Mesenchymal stem cell (in vitro differentiated cells and primary cell): Measurements from ENCODE around the gene VGLL3.
"Not testable (repeated sequence)": the region's sequence is repeated elsewhere in the genome, so short reads cannot be mapped to it uniquely, and the experiment has no call there.

ENCODE experiments used
- DNase-seq: peaks from one replicate; pipeline ENCODE4 v3.0.0-alpha.2; 2013
- H2AFZ ChIP-seq: one replicate; pipeline ENCODE4 v1.6.1; 2013; ENCODE audit warnings: low read depth, mild to moderate bottlenecking, control low read depth, inconsistent platforms, low read length, moderate library complexity
- H2AK5ac ChIP-seq: 2 replicates; pipeline ENCODE4 v1.6.1; 2013; ENCODE audit warnings: low read length, moderate library complexity, mild to moderate bottlenecking, inconsistent platforms; ENCODE audit not compliant: severe bottlenecking
- H2BK120ac ChIP-seq: one replicate; pipeline ENCODE4 v1.6.1; 2013; ENCODE audit warnings: low read depth, mild to moderate bottlenecking, inconsistent platforms, low read length, moderate library complexity
- H2BK12ac ChIP-seq, 2 experiments: one replicate each; pipeline ENCODE4 v1.6.1; 2013; ENCODE audit warnings: inconsistent platforms in 2 of 2, low read length in 2 of 2, mild to moderate bottlenecking in 2 of 2, moderate library complexity in 2 of 2, control low read depth in 1 of 2
- H2BK15ac ChIP-seq: one replicate; pipeline ENCODE4 v1.6.1; 2013; ENCODE audit warnings: mild to moderate bottlenecking, low read depth, inconsistent platforms; ENCODE audit not compliant: poor library complexity, severe bottlenecking
- H2BK5ac ChIP-seq: 2 replicates; pipeline ENCODE4 v1.6.1; 2013; ENCODE audit warnings: low read depth, mild to moderate bottlenecking, low read length, control low read depth, inconsistent platforms; ENCODE audit not compliant: poor library complexity, severe bottlenecking
- H3K14ac ChIP-seq, 2 experiments: one replicate each; pipeline ENCODE4 v1.6.1; 2013; ENCODE audit warnings: inconsistent platforms in 2 of 2, low read length in 2 of 2, control low read depth in 1 of 2, mild to moderate bottlenecking in 1 of 2, moderate library complexity in 1 of 2
- H3K18ac ChIP-seq, 2 experiments: one replicate each; pipeline ENCODE4 v1.6.1; 2013; ENCODE audit warnings: inconsistent platforms in 2 of 2, low read length in 2 of 2, control low read depth in 1 of 2, low read depth in 1 of 2, mild to moderate bottlenecking in 1 of 2
- H3K23ac ChIP-seq, 2 experiments: one replicate each; pipeline ENCODE4 v1.6.1; 2013; ENCODE audit warnings: inconsistent platforms in 2 of 2, low read length in 2 of 2, mild to moderate bottlenecking in 2 of 2, moderate library complexity in 2 of 2, control low read depth in 1 of 2
- H3K27ac ChIP-seq: 2 replicates; pipeline ENCODE4 v1.5.1; 2013; ENCODE audit warnings: mild to moderate bottlenecking, moderate library complexity, low read length, control low read depth, inconsistent platforms; ENCODE audit not compliant: poor library complexity, severe bottlenecking
- H3K27me3 ChIP-seq, 2 experiments: 2 replicates each; pipeline versions ENCODE4 v1.6.1 to v1.7.0; 2013; ENCODE audit warnings: low read length in 2 of 2, mild to moderate bottlenecking in 2 of 2, moderate library complexity in 2 of 2, control low read depth in 1 of 2, inconsistent platforms in 1 of 2; ENCODE audit not compliant: control insufficient read depth in 1 of 2, insufficient read depth in 1 of 2
- H3K36me3 ChIP-seq, 2 experiments: 2 replicates each; pipeline versions ENCODE4 v1.6.1 to v1.7.0; 2013; ENCODE audit warnings: low read length in 2 of 2, control low read depth in 1 of 2, inconsistent platforms in 1 of 2, low read depth in 1 of 2, mild to moderate bottlenecking in 1 of 2; ENCODE audit not compliant: insufficient read depth in 2 of 2, control insufficient read depth in 1 of 2
- H3K4ac ChIP-seq, 2 experiments: one replicate each; pipeline ENCODE4 v1.6.1; 2013; ENCODE audit warnings: inconsistent platforms in 2 of 2, low read length in 2 of 2, mild to moderate bottlenecking in 2 of 2, moderate library complexity in 2 of 2, control low read depth in 1 of 2, low read depth in 1 of 2
- H3K4me1 ChIP-seq: 2 replicates; pipeline ENCODE4 v1.6.1; 2013; ENCODE audit warnings: low read depth, low read length, control low read depth; ENCODE audit not compliant: control insufficient read depth, insufficient read depth
- H3K4me2 ChIP-seq: 2 replicates; pipeline ENCODE4 v1.6.1; 2013; ENCODE audit warnings: low read length, mild to moderate bottlenecking, inconsistent platforms; ENCODE audit not compliant: poor library complexity, severe bottlenecking
- H3K4me3 ChIP-seq, 2 experiments: 2 replicates each; pipeline versions ENCODE4 v1.5.1 to v1.7.0; 2013; ENCODE audit warnings: low read length in 2 of 2, mild to moderate bottlenecking in 2 of 2, control low read depth in 1 of 2, low read depth in 1 of 2; ENCODE audit not compliant: insufficient read depth in 1 of 2
- H3K79me1 ChIP-seq: replicated peaks from 2 replicates; pipeline ENCODE4 v1.6.1; 2013; ENCODE audit warnings: mild to moderate bottlenecking, control low read depth, low read length, inconsistent platforms; ENCODE audit not compliant: poor library complexity, severe bottlenecking
- H3K9ac ChIP-seq: 2 replicates; pipeline ENCODE4 v1.7.0; 2013; ENCODE audit warnings: mild to moderate bottlenecking, low read length, moderate library complexity
- H3K9me3 ChIP-seq: 2 replicates; pipeline ENCODE4 v1.7.0; 2013; ENCODE audit warnings: mild to moderate bottlenecking, low read length; ENCODE audit not compliant: control insufficient read depth
- H4K8ac ChIP-seq: one replicate; pipeline ENCODE4 v1.6.1; 2013; ENCODE audit warnings: inconsistent platforms, mild to moderate bottlenecking, low read length, moderate library complexity
- H4K91ac ChIP-seq: one replicate; pipeline ENCODE4 v1.6.1; 2013; ENCODE audit warnings: mild to moderate bottlenecking, low read length, inconsistent platforms
- WGBS: methylation state at CpG from one replicate; pipeline ENCODE4 v1.1.7; 2013; ENCODE audit warnings: mixed read lengths; 5-methylcytosine and 5-hydroxymethylcytosine counted together

VGLL3 gene

DNA sequence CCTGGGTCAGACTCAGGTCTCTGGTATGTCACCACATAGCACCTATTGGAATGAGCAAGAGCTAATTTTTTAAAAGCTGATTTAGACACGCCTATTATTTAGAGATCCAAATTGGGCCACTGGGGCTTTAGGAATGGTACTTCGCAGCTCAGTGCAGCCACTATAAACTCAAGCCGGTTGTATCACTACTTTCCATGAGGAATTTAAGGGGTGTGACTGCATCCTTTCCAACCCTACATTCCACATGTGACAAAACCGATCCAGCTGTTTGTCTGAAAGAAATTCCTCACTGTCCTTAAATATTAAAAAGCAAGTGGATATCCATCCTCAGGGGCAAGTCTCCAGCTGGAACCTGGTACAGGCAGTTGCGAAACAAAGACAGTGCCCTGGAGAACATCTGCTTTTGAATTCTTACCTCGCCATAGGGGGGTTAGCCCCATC, 12.8 kb downstream of the VGLL3 start:
- no peak overlapping the region for H2AFZ ChIP-seq
- no peak overlapping the region for H3K4ac ChIP-seq
- H3K36me3 ChIP-seq: peaks cover 5 to 39% of the 10 kb centered on the region in 2 experiments
- no peak overlapping the region for H2BK12ac ChIP-seq
- H3K9me3 ChIP-seq: no peaks in the 10 kb centered on the region
- H3K14ac ChIP-seq: no peak overlapping the region
- no peak overlapping the region for H3K4me2 ChIP-seq
- peaks cover 9% of the 10 kb centered on the region for H3K79me1 ChIP-seq
- H3K27ac ChIP-seq: no peak overlapping the region
- H2BK5ac ChIP-seq: no peak overlapping the region
- H3K18ac ChIP-seq: peak overlapping the region in 1 of 2 experiments; percentile 9
- H4K8ac ChIP-seq: no peak overlapping the region
- peak overlapping the region; percentile 96 for H3K9ac ChIP-seq
- no peaks in the 10 kb centered on the region for H3K27me3 ChIP-seq
- no peak overlapping the region for H3K23ac ChIP-seq
- H3K4me3 ChIP-seq: peak overlapping the region in 1 of 2 experiments; percentile 65
- H2AK5ac ChIP-seq: no peak overlapping the region
- H4K91ac ChIP-seq: no peak overlapping the region
- no peak overlapping the region for H2BK120ac ChIP-seq
- no peak for DNase-seq
- H3K4me1 ChIP-seq: no peaks in the 10 kb centered on the region
- no peak overlapping the region for H2BK15ac ChIP-seq
- WGBS: 83% methylated on average over 6 of the region's 6 CpGs

- Histone ChIP-seq H3K9ac (no peak overlapping the region), H3K4me1 (no peaks in the 10 kb centered on the region), H2AK5ac (no peak overlapping the region), H3K4me3 (no peak overlapping the region), H3K4me2 (no peak overlapping the region), H3K36me3 (peaks cover 5 to 55% of the 10 kb centered on the region in 2 experiments), H2BK15ac (no peak overlapping the region), H2BK12ac (no peak overlapping the region), H3K79me1 (peaks cover 9% of the 10 kb centered on the region), H3K18ac (no peak overlapping the region), H2AFZ (no peak overlapping the region), H3K4ac (no peak overlapping the region), H3K27me3 (no peaks in the 10 kb centered on the region), H3K14ac (no peak overlapping the region), H3K9me3 (no peaks in the 10 kb centered on the region), H4K91ac (no peak overlapping the region), H2BK5ac (no peak overlapping the region), H4K8ac (no peak overlapping the region), H3K23ac (no peak overlapping the region), H3K27ac (no peak overlapping the region), H2BK120ac (no peak overlapping the region)
- no peak for DNase-seq
Measured at GRCh38 chr3:86976219-86976618, 14.7 kb downstream of the VGLL3 start.

- Histone ChIP-seq H3K4me3 (peak overlapping the region in 1 of 2 experiments; percentile 8), H3K79me1 (peaks cover 17% of the 10 kb centered on the region), H3K9ac (peak overlapping the region; percentile 66), H3K36me3 (peaks cover 5 to 71% of the 10 kb centered on the region in 2 experiments)
- WGBS: 98% methylated on average over 8 of the region's 8 CpGs
- not testable (repeated sequence) for H3K9me3 ChIP-seq, DNase-seq, H3K4ac ChIP-seq, H3K4me2 ChIP-seq, H3K4me1 ChIP-seq, H4K91ac ChIP-seq, H4K8ac ChIP-seq, H2BK12ac ChIP-seq, H3K14ac ChIP-seq, H3K18ac ChIP-seq, H2BK15ac ChIP-seq, H3K23ac ChIP-seq, H2BK5ac ChIP-seq, H3K27me3 ChIP-seq, H2BK120ac ChIP-seq, H2AK5ac ChIP-seq, H2AFZ ChIP-seq, H3K27ac ChIP-seq
Measured at GRCh38 chr3:86974177-86974576, 16.8 kb downstream of the VGLL3 start.

DNA sequence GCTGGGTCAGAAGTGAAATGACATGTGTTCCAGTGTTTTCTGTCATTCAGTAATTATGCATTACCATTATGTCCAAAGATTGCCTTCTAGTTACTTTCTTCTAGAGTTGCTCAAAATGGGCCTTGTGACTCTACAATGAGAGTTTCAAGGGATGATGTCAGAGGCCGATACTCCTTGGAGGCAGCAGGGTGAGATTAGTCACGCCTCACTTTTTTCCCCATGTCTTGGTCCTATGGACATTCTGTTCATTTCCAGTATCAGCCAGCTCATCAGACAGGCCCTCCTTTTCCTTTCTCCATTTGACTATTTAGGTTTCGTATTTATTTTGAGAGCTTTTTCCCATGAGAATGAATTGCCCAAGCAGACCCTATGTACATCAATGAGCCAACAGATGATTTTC, 17.5 kb downstream of the VGLL3 start:
- WGBS: 78% methylated on average over 2 of the region's 3 CpGs
- H3K4me3 ChIP-seq: no peak overlapping the region
- H4K8ac ChIP-seq: no peak overlapping the region
- no peak overlapping the region for H3K4me2 ChIP-seq
- no peak overlapping the region for H2BK12ac ChIP-seq
- no peak overlapping the region for H3K14ac ChIP-seq
- peak; percentile 86 for DNase-seq
- peaks cover 3% of the 10 kb centered on the region for H3K4me1 ChIP-seq
- no peaks in the 10 kb centered on the region for H3K9me3 ChIP-seq
- H3K27me3 ChIP-seq: no peaks in the 10 kb centered on the region
- no peak overlapping the region for H2BK15ac ChIP-seq
- H2AK5ac ChIP-seq: no peak overlapping the region
- peak overlapping the region; percentile 12 for H3K27ac ChIP-seq
- H3K18ac ChIP-seq: no peak overlapping the region
- no peak overlapping the region for H2BK120ac ChIP-seq
- H3K79me1 ChIP-seq: peaks cover 16% of the 10 kb centered on the region
- H2AFZ ChIP-seq: no peak overlapping the region
- H4K91ac ChIP-seq: no peak overlapping the region
- peak overlapping the region; percentile 68 for H3K9ac ChIP-seq
- no peak overlapping the region for H3K23ac ChIP-seq
- H2BK5ac ChIP-seq: no peak overlapping the region
- H3K4ac ChIP-seq: no peak overlapping the region
- peaks cover 9 to 78% of the 10 kb centered on the region in 2 experiments for H3K36me3 ChIP-seq
